H1 (cell line): ENCODE data around the gene TMEM140. TPM values are rescaled to one million over a fixed set of nuclear protein-coding genes. Genes with fewer than 3 reads are reported as not detected.

Source experiments
- CTCF ChIA-PET: fragments of 300-600 bp; sonication (Branson Sonifier 250); formaldehyde crosslinking; loops from one replicate; lab custom pipeline; 2021; ENCODE audit not compliant: partially characterized antibody; lab: Charles Lee
- POLR2A ChIA-PET: fragments of 300-600 bp; sonication (Branson Sonifier 250); formaldehyde crosslinking; loops from one replicate; lab custom pipeline; 2021; ENCODE audit warnings: inconsistent platforms; ENCODE audit not compliant: partially characterized antibody; lab: Charles Lee
- DNase-seq, 2 experiments: peaks; one replicate each; pipeline versions ENCODE4 v3.0.0 to v3.0.0-alpha.2; 2010 to 2022; ENCODE audit warnings: low spot score in 2 of 2, low read depth in 1 of 2, mixed read lengths in 1 of 2
- FAIRE-seq: peaks from 2 replicates; lab custom pipeline; 2011; peaks lifted over from hg19 to GRCh38; lab: Jason Lieb, UNC
- H2AFZ ChIP-seq: 2 replicates; pipeline ENCODE4 v1.8.1; 2012; ENCODE audit warnings: low read length, inconsistent platforms
- H2AK5ac ChIP-seq: 2 replicates; pipeline ENCODE4 v1.6.1; 2013; ENCODE audit warnings: low read depth, low read length
- H2BK120ac ChIP-seq: replicated peaks from 2 replicates; pipeline ENCODE3; 2013; ENCODE audit warnings: low read depth, low read length, inconsistent platforms
- H2BK12ac ChIP-seq: 2 replicates; pipeline ENCODE4 v1.6.1; 2013; ENCODE audit warnings: low read depth, low read length
- H2BK15ac ChIP-seq: 2 replicates; pipeline ENCODE4 v1.6.1; 2013; ENCODE audit warnings: low read length
- H2BK20ac ChIP-seq: 2 replicates; pipeline ENCODE4 v1.6.1; 2013; ENCODE audit warnings: low read length
- H2BK5ac ChIP-seq: 2 replicates; pipeline ENCODE4 v1.6.1; 2013; ENCODE audit warnings: low read depth, low read length
- H3K14ac ChIP-seq: 2 replicates; pipeline ENCODE4 v1.6.1; 2013; ENCODE audit warnings: inconsistent platforms; ENCODE audit not compliant: insufficient read length
- H3K18ac ChIP-seq: 2 replicates; pipeline ENCODE4 v1.6.1; 2013; ENCODE audit warnings: low read length; ENCODE audit errors: extremely low read depth
- H3K23ac ChIP-seq: 2 replicates; pipeline ENCODE4 v1.6.1; 2013; ENCODE audit warnings: inconsistent platforms; ENCODE audit not compliant: insufficient read length
- H3K23me2 ChIP-seq: 2 replicates; pipeline ENCODE4 v1.6.1; 2013; ENCODE audit warnings: low read depth, low read length
- H3K27ac ChIP-seq: 2 replicates; pipeline ENCODE4 v1.6.1; 2011; ENCODE audit warnings: low read depth, low read length, inconsistent platforms
- H3K27me3 ChIP-seq, 4 experiments: replicated peaks in 1 of 4; 1 replicate in 1 of 4; 2 replicates in 3 of 4; pipeline versions ENCODE4 v1.6.1 to v1.8.1; 2011 to 2013; ENCODE audit warnings: low read length in 3 of 4, mild to moderate bottlenecking in 3 of 4, inconsistent platforms in 2 of 4, mixed read lengths in 2 of 4, moderate library complexity in 1 of 4; ENCODE audit not compliant: control insufficient read depth in 3 of 4, insufficient read depth in 3 of 4; ENCODE audit errors: extremely low read depth in 1 of 4
- H3K36me3 ChIP-seq, 4 experiments: 2 replicates each; pipeline versions ENCODE4 v1.6.1 to v1.8.1; 2011 to 2013; ENCODE audit warnings: mild to moderate bottlenecking in 4 of 4, low read length in 3 of 4, moderate library complexity in 2 of 4, control low read depth in 1 of 4, inconsistent platforms in 1 of 4; ENCODE audit not compliant: insufficient read depth in 4 of 4, control insufficient read depth in 2 of 4
- H3K4ac ChIP-seq: replicated peaks from 2 replicates; pipeline ENCODE3; 2013; ENCODE audit warnings: low read length, low read depth, mixed read lengths, inconsistent platforms; ENCODE audit not compliant: insufficient read length
- H3K4me1 ChIP-seq, 4 experiments: replicated peaks in 1 of 4; 1 replicate in 1 of 4; 2 replicates in 3 of 4; pipeline versions ENCODE4 v1.6.1 to v1.8.1; 2011 to 2013; ENCODE audit warnings: low read length in 3 of 4, inconsistent platforms in 2 of 4, mixed read lengths in 1 of 4; ENCODE audit not compliant: insufficient read depth in 4 of 4, control insufficient read depth in 3 of 4
- H3K4me2 ChIP-seq, 2 experiments: 2 replicates each; pipeline versions ENCODE4 v1.6.1 to v1.8.1; 2011 to 2013; ENCODE audit warnings: low read depth in 2 of 2, low read length in 2 of 2, control low read depth in 1 of 2, inconsistent platforms in 1 of 2, mild to moderate bottlenecking in 1 of 2; ENCODE audit not compliant: insufficient read depth in 1 of 2
- H3K4me3 ChIP-seq, 4 experiments: fragments of 200-600, 300-600 bp in 1 of 4; sonication (generic), shearing (Covaris generic), sonication (Bioruptor Twin) in 1 of 4; 2 replicates each; pipeline versions ENCODE4 v1.5.1 to v1.8.1; 2011 to 2016; ENCODE audit warnings: low read length in 4 of 4, low read depth in 3 of 4, control low read depth in 2 of 4, inconsistent platforms in 2 of 4, mild to moderate bottlenecking in 2 of 4, mixed read lengths in 1 of 4, moderate library complexity in 1 of 4; ENCODE audit not compliant: insufficient read depth in 2 of 4; ENCODE audit errors: extremely low read depth in 1 of 4
- H3K56ac ChIP-seq: replicated peaks from 2 replicates; pipeline ENCODE3; 2013; ENCODE audit warnings: low read depth, mild to moderate bottlenecking, mixed read lengths, low read length, inconsistent platforms; ENCODE audit not compliant: insufficient read length
- H3K79me1 ChIP-seq: 2 replicates; pipeline ENCODE4 v1.6.1; 2013; ENCODE audit warnings: low read depth, low read length, control low read depth
- H3K79me2 ChIP-seq, 2 experiments: 2 replicates each; pipeline versions ENCODE4 v1.6.1 to v1.8.1; 2012 to 2013; ENCODE audit warnings: low read length in 2 of 2, mild to moderate bottlenecking in 2 of 2, inconsistent platforms in 1 of 2; ENCODE audit not compliant: insufficient read depth in 2 of 2, control insufficient read depth in 1 of 2
- H3K9ac ChIP-seq, 4 experiments: replicated peaks in 1 of 4; 1 replicate in 1 of 4; 2 replicates in 3 of 4; pipeline versions ENCODE4 v1.6.1 to v1.8.1; 2011 to 2013; ENCODE audit warnings: low read depth in 3 of 4, low read length in 3 of 4, control low read depth in 2 of 4, mild to moderate bottlenecking in 2 of 4, moderate library complexity in 2 of 4, inconsistent platforms in 1 of 4; ENCODE audit errors: extremely low read depth in 1 of 4
- H3K9me3 ChIP-seq, 2 experiments: 2 replicates each; pipeline versions ENCODE4 v1.6.1 to v1.8.1; 2012 to 2013; ENCODE audit warnings: mild to moderate bottlenecking in 2 of 2, moderate library complexity in 2 of 2, control low read depth in 1 of 2, inconsistent platforms in 1 of 2, low read depth in 1 of 2, low read length in 1 of 2, mixed read lengths in 1 of 2; ENCODE audit not compliant: insufficient read depth in 2 of 2
- H4K20me1 ChIP-seq, 2 experiments: replicated peaks in 1 of 2; 2 replicates each; pipeline versions ENCODE3 to v1.8.1; 2011 to 2013; ENCODE audit warnings: inconsistent platforms in 2 of 2, low read length in 2 of 2, mild to moderate bottlenecking in 1 of 2; ENCODE audit not compliant: insufficient read depth in 2 of 2, control insufficient read depth in 1 of 2
- H4K5ac ChIP-seq: 2 replicates; pipeline ENCODE4 v1.6.1; 2013; ENCODE audit warnings: low read length, low read depth, mixed read lengths, inconsistent platforms; ENCODE audit not compliant: insufficient read length
- H4K8ac ChIP-seq: 2 replicates; pipeline ENCODE4 v1.8.0; 2013; ENCODE audit warnings: mild to moderate bottlenecking, moderate library complexity, low read length, inconsistent platforms; ENCODE audit not compliant: insufficient read depth; ENCODE audit errors: extremely low read depth
- H4K91ac ChIP-seq: replicated peaks from 2 replicates; pipeline ENCODE3; 2013; ENCODE audit warnings: low read length, mixed read lengths, inconsistent platforms; ENCODE audit not compliant: insufficient read length
- CEBPB ChIP-seq: IDR thresholded peaks from 2 replicates; pipeline ENCODE4 v1.6.1; 2012; ENCODE audit warnings: low read depth, low read length
- EZH2 ChIP-seq: fragments of 200-600 bp; sonication (generic); IDR thresholded peaks from 2 replicates; pipeline ENCODE4 v1.7.1; 2012; ENCODE audit warnings: low read depth, mild to moderate bottlenecking, moderate library complexity, low read length, inconsistent platforms; ENCODE audit not compliant: severe bottlenecking
- GABPA ChIP-seq: IDR thresholded peaks from 2 replicates; pipeline ENCODE4 v1.6.1; 2011; ENCODE audit warnings: mild to moderate bottlenecking, low read length, moderate library complexity, borderline replicate concordance; ENCODE audit not compliant: insufficient read depth
- RBBP5 ChIP-seq: IDR thresholded peaks from 2 replicates; pipeline ENCODE4 v1.7.1; 2012; ENCODE audit warnings: low read depth, mild to moderate bottlenecking, inconsistent platforms, low read length, moderate library complexity, borderline replicate concordance
- RFX5 ChIP-seq: IDR thresholded peaks from 2 replicates; pipeline ENCODE4 v1.6.1; 2011; ENCODE audit warnings: low read depth, low read length, improper control_type of control experiment, borderline replicate concordance
- RXRA ChIP-seq: IDR thresholded peaks from 2 replicates; pipeline ENCODE4 v1.6.1; 2011; ENCODE audit warnings: low read depth, mild to moderate bottlenecking, low read length, moderate library complexity; ENCODE audit not compliant: insufficient read depth
- SIRT6 ChIP-seq: IDR thresholded peaks from one replicate; pipeline ENCODE4 v1.7.1; 2012; ENCODE audit warnings: low read length, inconsistent platforms
- SP2 ChIP-seq: IDR thresholded peaks from 2 replicates; pipeline ENCODE4 v1.6.1; 2012; ENCODE audit warnings: mild to moderate bottlenecking, low read length, inconsistent platforms
- TAF1 ChIP-seq: IDR thresholded peaks from 2 replicates; pipeline ENCODE4 v1.6.1; 2011; ENCODE audit warnings: mild to moderate bottlenecking, low read depth, low read length
- TCF12 ChIP-seq: IDR thresholded peaks from 2 replicates; pipeline ENCODE4 v1.6.1; 2011; ENCODE audit warnings: low read depth, mild to moderate bottlenecking, low read length
- WGBS, 2 experiments: shearing (Covaris generic) in 1 of 2; methylation state at CpG; one replicate each; pipeline versions ENCODE4 v1.1.6 to v1.1.7; 2013 to 2015; ENCODE audit warnings: low lambda C conversion rate in 2 of 2, mixed read lengths in 2 of 2, inconsistent platforms in 1 of 2, low coverage in 1 of 2, missing lambda C conversion rate in 1 of 2; ENCODE audit not compliant: insufficient replicate concordance in 2 of 2, insufficient coverage in 1 of 2, insufficient read length in 1 of 2; ENCODE audit errors: extremely low coverage in 1 of 2, missing lambda C conversion rate in 1 of 2; 5-methylcytosine and 5-hydroxymethylcytosine counted together
- polyA plus RNA-seq, 7 experiments: library from polyadenylated mRNA; depleted of rRNA in 3 of 7; stranded (reverse) in 5 of 7; unstranded in 2 of 7; fragments of >200 nt in 5 of 7; fragments of 200-250 nt in 2 of 7; gene quantifications; 1 replicate in 5 of 7; 2 replicates in 1 of 7; 4 replicates in 1 of 7; pipeline versions ENCODE4 v1.2.1 to v1.2.3, GENCODE V29; 2011 to 2013; ENCODE audit warnings: missing spikeins in 2 of 7, mixed read lengths in 2 of 7
- total RNA-seq: library from RNA; stranded (reverse); fragmentation: NEBNext Ultra II Directional; extraction: Animal tissue kit (Norgen Biotek cat#: 25700); gene quantifications from 2 replicates; pipeline ENCODE4 v1.2.1, GENCODE V29; 2021
- TF ChIP-seq, protein P1 (sequence below): IDR thresholded peaks from 2 replicates; pipeline ENCODE4 v1.6.1; 2011; ENCODE audit warnings: low read depth, mild to moderate bottlenecking, low read length; ENCODE audit not compliant: insufficient read depth
- TF ChIP-seq, protein P2 (sequence below): IDR thresholded peaks from 2 replicates; pipeline ENCODE4 v1.6.1; 2012; ENCODE audit warnings: inconsistent platforms

Gene TMEM140
- total and polyA plus RNA-seq, 2 of the 8 experiments (the other 6 are each of a cell fraction or from before 2014, with no cell fraction given): not detected

DNA sequence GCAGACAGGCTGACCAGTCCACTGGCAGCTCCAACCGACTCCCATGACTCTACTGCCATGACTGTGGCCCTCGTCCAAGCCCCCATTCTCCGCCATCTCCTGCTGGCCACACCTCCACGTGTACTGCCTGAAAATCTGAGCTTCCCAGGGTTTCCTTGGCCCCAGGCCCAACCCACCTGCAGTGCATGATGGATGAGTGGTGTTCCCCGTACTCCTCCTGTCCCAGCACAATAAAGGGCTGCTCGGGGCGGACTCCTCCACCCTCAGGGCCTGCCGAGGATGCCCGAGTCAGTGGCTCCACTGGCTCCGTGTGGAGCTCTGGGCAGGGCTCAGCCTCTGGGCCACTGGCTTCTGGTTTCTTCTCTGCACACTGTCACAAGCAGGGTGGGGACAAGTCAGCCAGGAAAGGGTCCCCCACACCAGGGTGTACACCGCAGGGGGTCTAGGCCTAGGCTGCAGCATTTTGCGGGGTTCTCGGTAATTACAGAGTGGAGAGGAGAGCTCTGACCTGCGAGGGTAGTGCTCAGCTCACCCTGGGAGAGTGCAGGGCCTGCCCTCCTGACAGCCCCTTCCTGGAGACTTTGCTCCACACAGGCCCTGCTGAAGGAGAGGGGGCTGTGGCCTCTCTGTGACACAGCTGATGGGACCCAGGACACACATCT, 48.2 kb downstream of the TMEM140 start:
- H2AFZ ChIP-seq: no peak overlapping the region
- FAIRE-seq: no peak
- H3K79me1 ChIP-seq: no peaks in the 10 kb centered on the region; the same call in 1 of the 2 replicates
- H2BK12ac ChIP-seq: no peak overlapping the region
- H4K5ac ChIP-seq: no peak overlapping the region
- POLR2A ChIA-PET: interaction anchor here (1.7 kb wide), 1 partner anchor 14 kb away, joined by 4 read pairs; no protein-coding TSS in a partner anchor
- H3K79me2 ChIP-seq: no peaks in the 10 kb centered on the region
- WGBS, 2 experiments: 95% methylated on average over 14 of the region's 14 CpGs; no CpG with 5 or more reads in 1 of the 2 experiments
- no peaks in the 10 kb centered on the region for H3K27me3 ChIP-seq
- no peak overlapping the region for H2BK5ac ChIP-seq
- H3K14ac ChIP-seq: no peak overlapping the region
- H3K56ac ChIP-seq: no peak overlapping the region
- H3K4ac ChIP-seq: no peak overlapping the region
- H3K4me1 ChIP-seq: peaks cover 0 to 6% (median 2%) of the 10 kb centered on the region in 4 experiments; a peak in 3 of 7 replicates
- H3K27ac ChIP-seq: no peak overlapping the region
- H3K9ac ChIP-seq: no peak overlapping the region
- no peaks in the 10 kb centered on the region for H3K23me2 ChIP-seq
- H2BK20ac ChIP-seq: no peak overlapping the region
- H3K9me3 ChIP-seq: no peaks in the 10 kb centered on the region
- no peak overlapping the region for H2BK120ac ChIP-seq
- no peak overlapping the region for H2BK15ac ChIP-seq
- H4K20me1 ChIP-seq: peaks cover 0 to 2% of the 10 kb centered on the region in 2 experiments
- no peak overlapping the region for H3K23ac ChIP-seq
- H3K18ac ChIP-seq: no peak overlapping the region
- no peak overlapping the region for H3K4me2 ChIP-seq
- H4K91ac ChIP-seq: no peak overlapping the region
- H3K36me3 ChIP-seq: peaks cover 0 to 2% (median 0%) of the 10 kb centered on the region in 4 experiments; a peak in 1 of 8 replicates
- H3K4me3 ChIP-seq: no peak overlapping the region
- DNase-seq: no peak
- H2AK5ac ChIP-seq: no peak overlapping the region
- CTCF ChIA-PET: interaction anchor here (1.0 kb wide), 1 partner anchor 49 kb away, joined by 3 read pairs; no protein-coding TSS in a partner anchor
- H4K8ac ChIP-seq: 0 out of 2 replicates have a peak overlapping the region, but pooled peaks have one; percentile 35
- no peak for TF ChIP-seq RBBP5
- TF ChIP-seq RFX5: no peak
- no peak for TF ChIP-seq CEBPB
- no peak for TF ChIP-seq GABPA
- TF ChIP-seq, protein P1, sequence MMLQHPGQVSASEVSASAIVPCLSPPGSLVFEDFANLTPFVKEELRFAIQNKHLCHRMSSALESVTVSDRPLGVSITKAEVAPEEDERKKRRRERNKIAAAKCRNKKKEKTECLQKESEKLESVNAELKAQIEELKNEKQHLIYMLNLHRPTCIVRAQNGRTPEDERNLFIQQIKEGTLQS: no peak
- TF ChIP-seq EZH2: no peak
- no peak for TF ChIP-seq RXRA
- TF ChIP-seq, protein P2, sequence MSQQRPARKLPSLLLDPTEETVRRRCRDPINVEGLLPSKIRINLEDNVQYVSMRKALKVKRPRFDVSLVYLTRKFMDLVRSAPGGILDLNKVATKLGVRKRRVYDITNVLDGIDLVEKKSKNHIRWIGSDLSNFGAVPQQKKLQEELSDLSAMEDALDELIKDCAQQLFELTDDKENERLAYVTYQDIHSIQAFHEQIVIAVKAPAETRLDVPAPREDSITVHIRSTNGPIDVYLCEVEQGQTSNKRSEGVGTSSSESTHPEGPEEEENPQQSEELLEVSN: no peak
- no peak for TF ChIP-seq TCF12
- no peak for TF ChIP-seq TAF1
- TF ChIP-seq SIRT6: no peak
- TF ChIP-seq SP2: no peak
